Left kidney (tissue), 2 donors: Measurements from ENCODE around the gene ITPR1. TPM values are rescaled to one million over a fixed set of nuclear protein-coding genes. Genes with fewer than 3 reads are reported as not detected.

Experiments
- DNase-seq: peaks from one replicate; pipeline ENCODE4 v3.0.0-alpha.2; 2013
- polyA plus RNA-seq: library from polyadenylated mRNA; unstranded; fragments of 120-200 nt; gene quantifications from one replicate; pipeline ENCODE4 v1.2.1, GENCODE V29; 2013; ENCODE audit not compliant: insufficient read length

Gene ITPR1
- polyA plus RNA-seq, 1 donor = 68.2 TPM

- no peak for DNase-seq
Measured at GRCh38 chr3:4808637-4809036, 315.5 kb downstream of the ITPR1 start.

GRCh38 chr3:4809922-4810321 lies 316.8 kb downstream of the ITPR1 start:
- no peak for DNase-seq

- DNase-seq = no peak
Measured at GRCh38 chr3:4812591-4812990, 319.4 kb downstream of the ITPR1 start.

GRCh38 chr3:4813909-4814304 lies 320.8 kb downstream of the ITPR1 start:
- DNase-seq = no peak

- no peak for DNase-seq
Measured at GRCh38 chr3:4814305-4814903, 321.3 kb downstream of the ITPR1 start.

- no peak for DNase-seq
Measured at GRCh38 chr3:4814904-4815574, 321.9 kb downstream of the ITPR1 start.

GRCh38 chr3:4816306-4816705 lies 323.2 kb downstream of the ITPR1 start:
- no peak for DNase-seq

GRCh38 chr3:4816718-4817117 lies 323.6 kb downstream of the ITPR1 start:
- no peak for DNase-seq

GRCh38 chr3:4817128-4817527 lies 324.0 kb downstream of the ITPR1 start:
- DNase-seq = no peak

GRCh38 chr3:4818164-4818563 lies 325.0 kb downstream of the ITPR1 start:
- no peak for DNase-seq

GRCh38 chr3:4818986-4819693 lies 326.0 kb downstream of the ITPR1 start:
- DNase-seq = no peak

- no peak for DNase-seq
Measured at GRCh38 chr3:4819746-4820145, 326.6 kb downstream of the ITPR1 start.

- no peak for DNase-seq
Measured at GRCh38 chr3:4820296-4821121, 327.4 kb downstream of the ITPR1 start.

- DNase-seq = no peak
Measured at GRCh38 chr3:4821338-4821737, 328.2 kb downstream of the ITPR1 start.

- no peak for DNase-seq
Measured at GRCh38 chr3:4821975-4822374, 328.8 kb downstream of the ITPR1 start.

- DNase-seq = no peak
Measured at GRCh38 chr3:4822568-4822967, 329.4 kb downstream of the ITPR1 start.

- no peak for DNase-seq
Measured at GRCh38 chr3:4823385-4823784, 330.2 kb downstream of the ITPR1 start.

GRCh38 chr3:4823986-4824925 lies 331.1 kb downstream of the ITPR1 start:
- DNase-seq = peak; percentile 50

GRCh38 chr3:4824926-4825325 lies 331.8 kb downstream of the ITPR1 start:
- no peak for DNase-seq

GRCh38 chr3:4825436-4826236 lies 332.5 kb downstream of the ITPR1 start:
- no peak for DNase-seq
